HEK293 (cell line): ENCODE results near the gene HPSE2.
"Not testable (repeated sequence)": the region's sequence is repeated elsewhere in the genome, so short reads cannot be mapped to it uniquely, and the experiment has no call there.

Source experiments
- CTCF ChIA-PET: fragments of 350-600 bp; formaldehyde crosslinking; extraction: SDS; loops from one replicate; lab custom pipeline; 2021; ENCODE audit warnings: antibody characterized with exemption; lab: Yijun Ruan, JAX
- POLR2A ChIA-PET: fragments of 300-600 bp; formaldehyde crosslinking; extraction: SDS; loops from one replicate; lab custom pipeline; 2020; ENCODE audit warnings: antibody characterized with exemption, inconsistent platforms; lab: Yijun Ruan, JAX
- H3K27ac ChIP-seq: fragments of 200-500 bp; sonication (Bioruptor generic); 2 replicates; pipeline ENCODE4 v1.5.1; 2014; ENCODE audit warnings: low read depth, low read length, control low read depth, inconsistent platforms; ENCODE audit errors: extremely low read depth
- H3K36me3 ChIP-seq, 2 experiments: fragments of 200-500 bp in 1 of 2; sonication (Bioruptor generic) in 1 of 2; 1 replicate in 1 of 2; 2 replicates in 1 of 2; pipeline ENCODE4 v1.5.1; 2014 to 2017; ENCODE audit warnings: inconsistent platforms in 2 of 2, low read length in 2 of 2; ENCODE audit not compliant: control insufficient read depth in 2 of 2, insufficient read depth in 1 of 2
- H3K4me1 ChIP-seq: fragments of 200-500 bp; sonication (Bioruptor generic); 2 replicates; pipeline ENCODE4 v1.5.1; 2014; ENCODE audit warnings: mild to moderate bottlenecking, low read length, inconsistent platforms; ENCODE audit not compliant: control insufficient read depth, insufficient read depth
- H3K4me3 ChIP-seq: 2 replicates; pipeline ENCODE4 v1.5.1; 2011; ENCODE audit warnings: low read depth, mild to moderate bottlenecking, control low read depth, low read length, moderate library complexity
- H3K9me3 ChIP-seq: fragments of 200-500 bp; sonication (Bioruptor generic); 2 replicates; pipeline ENCODE4 v1.5.1; 2014; ENCODE audit warnings: low read depth, low read length, inconsistent platforms; ENCODE audit not compliant: control insufficient read depth, insufficient read depth
- AEBP2 ChIP-seq: fragments of 450-650 bp; formaldehyde crosslinking; IDR thresholded peaks from 2 replicates; pipeline ENCODE4 v1.5.1; 2016; ENCODE audit warnings: missing biosample characterization, missing genetic modification characterization, borderline replicate concordance
- GLI4 ChIP-seq: fragments of 450-650 bp; formaldehyde crosslinking; IDR thresholded peaks from 2 replicates; pipeline ENCODE4 v1.5.1; 2016; ENCODE audit warnings: missing biosample characterization, missing genetic modification characterization
- HIC1 ChIP-seq: fragments of 450-650 bp; formaldehyde crosslinking; IDR thresholded peaks from 2 replicates; pipeline ENCODE4 v1.5.1; 2016; ENCODE audit warnings: missing biosample characterization, missing genetic modification characterization
- HOXD13 ChIP-seq: sonication (generic); formaldehyde crosslinking; IDR thresholded peaks from 2 replicates; pipeline ENCODE4 v1.8.0; 2022; ENCODE audit warnings: missing genetic modification reagents, borderline replicate concordance
- KLF1 ChIP-seq: fragments of 450-650 bp; formaldehyde crosslinking; IDR thresholded peaks from 2 replicates; pipeline ENCODE4 v1.5.1; 2016; ENCODE audit warnings: missing biosample characterization, missing genetic modification characterization
- KLF10 ChIP-seq: fragments of 450-650 bp; IDR thresholded peaks from 2 replicates; pipeline ENCODE4 v1.5.1; 2018; ENCODE audit warnings: missing biosample characterization, mild to moderate bottlenecking, missing genetic modification characterization
- KLF8 ChIP-seq: fragments of 450-650 bp; formaldehyde crosslinking; IDR thresholded peaks from 2 replicates; pipeline ENCODE4 v1.5.1; 2016; ENCODE audit warnings: missing biosample characterization, missing genetic modification characterization
- OVOL3 ChIP-seq: fragments of 450-650 bp; formaldehyde crosslinking; IDR thresholded peaks from 2 replicates; pipeline ENCODE4 v1.5.1; 2016; ENCODE audit warnings: missing biosample characterization, missing genetic modification characterization
- YY1 ChIP-seq: fragments of 450-650 bp; formaldehyde crosslinking; IDR thresholded peaks from 2 replicates; pipeline ENCODE4 v1.5.1; 2018; ENCODE audit warnings: missing biosample characterization, missing genetic modification characterization
- ZBTB49 ChIP-seq: fragments of 450-650 bp; formaldehyde crosslinking; IDR thresholded peaks from 2 replicates; pipeline ENCODE4 v1.5.1; 2016; ENCODE audit warnings: missing biosample characterization, missing genetic modification characterization, low read depth
- ZNF10 ChIP-seq: fragments of 450-650 bp; formaldehyde crosslinking; IDR thresholded peaks from 2 replicates; pipeline ENCODE4 v1.5.1; 2017; ENCODE audit warnings: missing biosample characterization, missing genetic modification characterization
- ZNF114 ChIP-seq: fragments of 450-650 bp; formaldehyde crosslinking; IDR thresholded peaks from 2 replicates; pipeline ENCODE4 v1.5.0; 2017; ENCODE audit warnings: missing biosample characterization, missing genetic modification characterization
- ZNF138 ChIP-seq: fragments of 450-650 bp; formaldehyde crosslinking; IDR thresholded peaks from 2 replicates; pipeline ENCODE4 v1.5.1; 2016; ENCODE audit warnings: missing biosample characterization, missing genetic modification characterization, borderline replicate concordance
- ZNF140 ChIP-seq: fragments of 450-650 bp; formaldehyde crosslinking; IDR thresholded peaks from 2 replicates; pipeline ENCODE4 v1.5.1; 2016; ENCODE audit warnings: missing biosample characterization, missing genetic modification characterization
- ZNF2 ChIP-seq: fragments of 450-650 bp; formaldehyde crosslinking; IDR thresholded peaks from 2 replicates; pipeline ENCODE4 v1.5.1; 2016; ENCODE audit warnings: missing biosample characterization, missing genetic modification characterization
- ZNF202 ChIP-seq: fragments of 450-650 bp; formaldehyde crosslinking; IDR thresholded peaks from 2 replicates; pipeline ENCODE4 v1.5.1; 2016; ENCODE audit warnings: missing biosample characterization, missing genetic modification characterization, borderline replicate concordance
- ZNF214 ChIP-seq: fragments of 450-650 bp; formaldehyde crosslinking; IDR thresholded peaks from 2 replicates; pipeline ENCODE4 v1.5.1; 2017; ENCODE audit warnings: missing biosample characterization, mild to moderate bottlenecking, missing genetic modification characterization, borderline replicate concordance
- ZNF274 ChIP-seq, 2 experiments: fragments of 200-500 bp in 1 of 2; fragments of 450-650 bp in 1 of 2; sonication (Bioruptor generic) in 1 of 2; formaldehyde crosslinking in 1 of 2; IDR thresholded peaks; 2 replicates each; pipeline versions ENCODE4 v1.5.1 to v1.6.1; 2014 to 2016; ENCODE audit warnings: borderline replicate concordance in 1 of 2, inconsistent platforms in 1 of 2, low read length in 1 of 2, missing biosample characterization in 1 of 2, missing genetic modification characterization in 1 of 2
- ZNF366 ChIP-seq: fragments of 450-650 bp; formaldehyde crosslinking; conservative IDR thresholded peaks from 2 replicates; pipeline ENCODE4 v1.5.1; 2016; ENCODE audit warnings: missing biosample characterization, missing genetic modification characterization
- ZNF394 ChIP-seq: fragments of 450-650 bp; formaldehyde crosslinking; IDR thresholded peaks from 2 replicates; pipeline ENCODE4 v1.5.1; 2016; ENCODE audit warnings: missing biosample characterization, missing genetic modification characterization, mild to moderate bottlenecking, moderate library complexity, borderline replicate concordance
- ZNF548 ChIP-seq: fragments of 450-650 bp; formaldehyde crosslinking; IDR thresholded peaks from 2 replicates; pipeline ENCODE4 v1.5.1; 2016; ENCODE audit warnings: missing biosample characterization, missing genetic modification characterization
- ZNF654 ChIP-seq: fragments of 450-650 bp; formaldehyde crosslinking; IDR thresholded peaks from 2 replicates; pipeline ENCODE4 v1.5.1; 2016; ENCODE audit warnings: low read depth, missing biosample characterization, missing genetic modification characterization
- ZNF660 ChIP-seq: fragments of 450-650 bp; IDR thresholded peaks from 2 replicates; pipeline ENCODE4 v1.5.1; 2018; ENCODE audit warnings: missing biosample characterization, mild to moderate bottlenecking, missing genetic modification characterization
- ZNF677 ChIP-seq: fragments of 450-650 bp; IDR thresholded peaks from 2 replicates; pipeline ENCODE4 v1.5.0; 2018; ENCODE audit warnings: missing biosample characterization, mild to moderate bottlenecking, missing genetic modification characterization, moderate library complexity
- ZNF701 ChIP-seq: fragments of 450-650 bp; formaldehyde crosslinking; IDR thresholded peaks from 2 replicates; pipeline ENCODE4 v1.5.1; 2016; ENCODE audit warnings: missing biosample characterization, missing genetic modification characterization
- ZNF76 ChIP-seq: fragments of 450-650 bp; formaldehyde crosslinking; IDR thresholded peaks from 2 replicates; pipeline ENCODE4; 2016; ENCODE audit warnings: low read depth, missing biosample characterization, missing genetic modification characterization, borderline replicate concordance
- ZNF785 ChIP-seq: fragments of 450-650 bp; formaldehyde crosslinking; IDR thresholded peaks from 2 replicates; pipeline ENCODE4 v1.5.1; 2016; ENCODE audit warnings: missing biosample characterization, missing genetic modification characterization
- ZNF837 ChIP-seq: fragments of 450-650 bp; formaldehyde crosslinking; IDR thresholded peaks from 2 replicates; pipeline ENCODE4 v1.5.1; 2016; ENCODE audit warnings: missing biosample characterization, missing genetic modification characterization

Gene HPSE2

GRCh38 chr10:98997596-98997995, 238.1 kb downstream of the HPSE2 start:
- no peaks in the 10 kb centered on the region for H3K4me1 ChIP-seq
- H3K4me3 ChIP-seq = no peak overlapping the region
- TF ChIP-seq ZNF677 (no peak), ZNF138 (tag by site-specific recombination) (no peak), ZBTB49 (tag by site-specific recombination) (no peak), KLF1 (no peak), ZNF660 (no peak), ZNF701 (no peak), AEBP2 (tag by site-specific recombination) (no peak), ZNF214 (tag by site-specific recombination) (no peak), ZNF140 (tag by site-specific recombination) (no peak), ZNF366 (tag by site-specific recombination) (no peak), ZNF785 (tag by site-specific recombination) (no peak), ZNF394 (no peak), ZNF837 (no peak)
- no peaks in the 10 kb centered on the region for H3K9me3 ChIP-seq
- CTCF ChIA-PET = interaction anchor here (0.6 kb wide), 1 partner anchor 142 kb away, joined by 3 read pairs; no protein-coding TSS in a partner anchor
- POLR2A ChIA-PET = no interaction called here
- no peaks in the 10 kb centered on the region for H3K36me3 ChIP-seq
- no peak overlapping the region for H3K27ac ChIP-seq

GRCh38 chr10:98994030-98994429, 241.6 kb downstream of the HPSE2 start:
- Histone ChIP-seq H3K27ac (no peak overlapping the region), H3K36me3 (no peaks in the 10 kb centered on the region), H3K9me3 (no peaks in the 10 kb centered on the region), H3K4me3 (no peak overlapping the region), H3K4me1 (no peaks in the 10 kb centered on the region)
- POLR2A ChIA-PET = no interaction called here
- CTCF ChIA-PET = no interaction called here
- TF ChIP-seq HIC1 (tag by site-specific recombination) (no peak), ZNF274 (IDR thresholded peaks at IDR 0.05; ENCODE audit: low read length) (no peak), ZNF274 (tag by site-specific recombination; IDR thresholded peaks at IDR 0.05; ENCODE audit: borderline replicate concordance) (no peak), ZNF202 (no peak), ZNF2 (no peak), ZNF548 (tag by site-specific recombination) (no peak), ZNF10 (tag by site-specific recombination) (no peak), KLF10 (tag by site-specific recombination) (no peak), KLF8 (tag by site-specific recombination) (no peak), ZNF76 (tag by site-specific recombination) (no peak), YY1 (no peak), OVOL3 (tag by site-specific recombination) (no peak), ZNF114 (tag by site-specific recombination) (no peak), GLI4 (no peak), HOXD13 (CRISPR knock-in tag) (no peak), ZNF654 (tag by site-specific recombination) (no peak), ZNF660 (no peak)

GRCh38 chr10:98983751-98984150, 251.9 kb downstream of the HPSE2 start:
- H3K36me3 ChIP-seq, H3K27ac ChIP-seq, H3K9me3 ChIP-seq, POLR2A ChIA-PET, H3K4me1 ChIP-seq, H3K4me3 ChIP-seq, CTCF ChIA-PET: not testable (repeated sequence)
